Spinal cord (tissue), 10 donors: Measurements from ENCODE around the gene SYT8. TPM values are rescaled to one million over a fixed set of nuclear protein-coding genes. Genes with fewer than 3 reads are reported as not detected.
"Not testable (repeated sequence)": the region's sequence is repeated elsewhere in the genome, so short reads cannot be mapped to it uniquely, and the experiment has no call there.

Source experiments
- DNase-seq, 6 donors: peaks; one replicate each; pipeline versions ENCODE4 v3.0.0 to v3.0.0-alpha.2; 2013 to 2015; ENCODE audit warnings: low spot score in 6 of 6, low read depth in 4 of 6
- H3K27ac ChIP-seq: one replicate; pipeline ENCODE4 v1.5.1; 2013; ENCODE audit warnings: low read depth, low read length, control low read depth
- H3K27me3 ChIP-seq: one replicate; pipeline ENCODE4 v1.6.1; 2013; ENCODE audit warnings: low read length; ENCODE audit not compliant: control insufficient read depth, insufficient read depth
- H3K36me3 ChIP-seq: one replicate; pipeline ENCODE4 v1.6.1; 2013; ENCODE audit warnings: low read length; ENCODE audit not compliant: control insufficient read depth, insufficient read depth
- H3K4me1 ChIP-seq: one replicate; pipeline ENCODE4 v1.6.1; 2013; ENCODE audit warnings: low read length; ENCODE audit not compliant: control insufficient read depth, insufficient read depth
- H3K4me3 ChIP-seq: one replicate; pipeline ENCODE4 v1.5.1; 2013; ENCODE audit warnings: low read depth, low read length, control low read depth
- H3K9me3 ChIP-seq: one replicate; pipeline ENCODE4 v1.6.1; 2013; ENCODE audit warnings: low read length; ENCODE audit not compliant: control insufficient read depth, insufficient read depth
- WGBS: methylation state at CpG from one replicate; pipeline ENCODE4 v1.1.5; 2013; ENCODE audit warnings: missing lambda C conversion rate; ENCODE audit not compliant: insufficient coverage; 5-methylcytosine and 5-hydroxymethylcytosine counted together
- polyA plus RNA-seq, 2 donors: library from polyadenylated mRNA; unstranded; fragments of 120-200 nt; gene quantifications; one replicate each; pipeline ENCODE4 v1.2.1, GENCODE V29; 2013; ENCODE audit not compliant: insufficient read length in 2 of 2
- total RNA-seq, 2 donors: library from RNA; depleted of rRNA in 1 of 2; stranded (reverse); fragments of 120-200 nt in 1 of 2; fragments of >200 nt in 1 of 2; gene quantifications; one replicate each; pipeline versions ENCODE4 v1.2.3 to v1.2.4, GENCODE V29; 2013 to 2014
- donor health status: healthy.

SYT8 gene
- total and polyA plus RNA-seq, 4 donors, result 0.09 to 0.22 TPM; not detected in 2

- no peaks in the 10 kb centered on the region for H3K4me1 ChIP-seq
- no peak overlapping the region for H3K4me3 ChIP-seq
- 93% methylated on average over 18 of the region's 20 CpGs for WGBS
- H3K9me3 ChIP-seq, result no peaks in the 10 kb centered on the region
- no peaks in the 10 kb centered on the region for H3K27me3 ChIP-seq
- no peaks in the 10 kb centered on the region for H3K36me3 ChIP-seq
- H3K27ac ChIP-seq, result no peak overlapping the region
- no peak for DNase-seq
These were observed 31.5 kb upstream of the SYT8 start for GRCh38 chr11:1803246-1803645.

- not testable (repeated sequence) for H3K4me3 ChIP-seq, H3K36me3 ChIP-seq, DNase-seq, H3K27me3 ChIP-seq, H3K9me3 ChIP-seq, H3K4me1 ChIP-seq, H3K27ac ChIP-seq
- WGBS, result 94% methylated on average over 18 of the region's 42 CpGs
These were observed 30.8 kb upstream of the SYT8 start for GRCh38 chr11:1803835-1804519.

- Histone ChIP-seq H3K9me3 (no peaks in the 10 kb centered on the region), H3K36me3 (no peaks in the 10 kb centered on the region), H3K27ac (no peak overlapping the region), H3K4me3 (no peak overlapping the region), H3K4me1 (no peaks in the 10 kb centered on the region), H3K27me3 (no peaks in the 10 kb centered on the region)
- WGBS, result 86% methylated on average over 15 of the region's 15 CpGs
- DNase-seq, result no peak
These were observed 29.3 kb upstream of the SYT8 start for GRCh38 chr11:1805525-1805924.

- H3K9me3 ChIP-seq, result peaks cover 2% of the 10 kb centered on the region
- H3K4me1 ChIP-seq, result no peaks in the 10 kb centered on the region
- no peaks in the 10 kb centered on the region for H3K27me3 ChIP-seq
- DNase-seq, result no peak
- no peak overlapping the region for H3K4me3 ChIP-seq
- 77% methylated on average over 6 of the region's 14 CpGs for WGBS
- H3K27ac ChIP-seq, result no peak overlapping the region
- H3K36me3 ChIP-seq, result no peaks in the 10 kb centered on the region
These were observed 27.4 kb upstream of the SYT8 start for GRCh38 chr11:1807264-1807995.

- no peak for DNase-seq
- H3K36me3 ChIP-seq, result no peaks in the 10 kb centered on the region
- peaks cover 4% of the 10 kb centered on the region for H3K4me1 ChIP-seq
- no peaks in the 10 kb centered on the region for H3K27me3 ChIP-seq
- H3K4me3 ChIP-seq, result no peak overlapping the region
- peaks cover 2% of the 10 kb centered on the region for H3K9me3 ChIP-seq
- 88% methylated on average over 8 of the region's 10 CpGs for WGBS
- H3K27ac ChIP-seq, result no peak overlapping the region
These were observed 24.0 kb upstream of the SYT8 start for GRCh38 chr11:1810761-1811160.

GRCh38 chr11:1812274-1812673 is 22.5 kb upstream of the SYT8 start:
- 90% methylated on average over 5 of the region's 5 CpGs for WGBS

GRCh38 chr11:1812801-1813200 is 22.0 kb upstream of the SYT8 start:
- H3K36me3 ChIP-seq, result no peaks in the 10 kb centered on the region
- no peak overlapping the region for H3K4me3 ChIP-seq
- H3K4me1 ChIP-seq, result peaks cover 4% of the 10 kb centered on the region
- DNase-seq, result no peak
- no peak overlapping the region for H3K27ac ChIP-seq
- 97% methylated on average over 10 of the region's 15 CpGs for WGBS
- no peaks in the 10 kb centered on the region for H3K27me3 ChIP-seq
- peaks cover 2% of the 10 kb centered on the region for H3K9me3 ChIP-seq

More at GRCh38 chr11:1812274-1812673, 22.5 kb upstream of the SYT8 start:
- Histone ChIP-seq H3K27ac (no peak overlapping the region), H3K36me3 (no peaks in the 10 kb centered on the region), H3K9me3 (peaks cover 2% of the 10 kb centered on the region), H3K4me1 (peaks cover 4% of the 10 kb centered on the region), H3K27me3 (no peaks in the 10 kb centered on the region), H3K4me3 (no peak overlapping the region)
- no peak for DNase-seq

- not testable (repeated sequence) for H3K4me1 ChIP-seq, H3K9me3 ChIP-seq, H3K27me3 ChIP-seq, H3K36me3 ChIP-seq, DNase-seq, H3K27ac ChIP-seq, H3K4me3 ChIP-seq
- 86% methylated on average over 7 of the region's 9 CpGs for WGBS
These were observed 21.4 kb upstream of the SYT8 start for GRCh38 chr11:1813356-1813755.

- Histone ChIP-seq H3K27me3 (no peaks in the 10 kb centered on the region), H3K9me3 (peaks cover 2% of the 10 kb centered on the region), H3K36me3 (no peaks in the 10 kb centered on the region), H3K27ac (no peak overlapping the region), H3K4me1 (peaks cover 4% of the 10 kb centered on the region), H3K4me3 (no peak overlapping the region)
- WGBS, result 85% methylated on average over 10 of the region's 10 CpGs
- no peak for DNase-seq
These were observed 20.1 kb upstream of the SYT8 start for GRCh38 chr11:1814691-1815090.

GRCh38 chr11:1815311-1815710 is 19.5 kb upstream of the SYT8 start:
- H3K36me3 ChIP-seq, result no peaks in the 10 kb centered on the region
- no peak for DNase-seq

More at GRCh38 chr11:1815311-1815710, 19.5 kb upstream of the SYT8 start:
- Histone ChIP-seq H3K9me3 (peaks cover 2% of the 10 kb centered on the region), H3K27me3 (no peaks in the 10 kb centered on the region), H3K27ac (no peak overlapping the region), H3K4me1 (peaks cover 4% of the 10 kb centered on the region), H3K4me3 (no peak overlapping the region)
- 90% methylated on average over 7 of the region's 8 CpGs for WGBS
